Thyroid gland (tissue), 4 donors: Measurements from ENCODE around the gene FSIP1. TPM values are rescaled to one million over a fixed set of nuclear protein-coding genes. Genes with fewer than 3 reads are reported as not detected.

Experiments used
- DNase-seq, 2 donors: peaks; one replicate each; pipeline ENCODE4 v3.0.0-alpha.2; 2019
- H3K27ac ChIP-seq, 3 donors: fragments of 200-600 bp; sonication (generic); 1 replicate in 2 of 3; 2 replicates in 1 of 3; pipeline ENCODE4 v1.5.1; 2016 to 2019; ENCODE audit warnings: mild to moderate bottlenecking in 1 of 3, moderate library complexity in 1 of 3
- H3K27me3 ChIP-seq: fragments of 200-600 bp; sonication (generic); one replicate; pipeline ENCODE4 v1.5.1; 2019
- H3K36me3 ChIP-seq, 2 donors: fragments of 200-600 bp; sonication (generic); one replicate each; pipeline ENCODE4 v1.5.1; 2016 to 2019
- H3K4me1 ChIP-seq, 2 donors: fragments of 200-600 bp; sonication (generic); one replicate each; pipeline ENCODE4 v1.5.1; 2017 to 2019
- H3K4me3 ChIP-seq, 3 donors: fragments of 200-600 bp; sonication (generic); replicated peaks in 1 of 3; 1 replicate in 2 of 3; 2 replicates in 1 of 3; pipeline ENCODE4 v1.5.1; 2016; ENCODE audit warnings: mild to moderate bottlenecking in 1 of 3
- H3K9me3 ChIP-seq: fragments of 200-600 bp; sonication (generic); one replicate; pipeline ENCODE4 v1.5.1; 2017
- POLR2A ChIP-seq, 2 donors: fragments of 450-650 bp; IDR thresholded peaks; one replicate each; pipeline ENCODE4 v1.6.1; 2017; ENCODE audit warnings: antibody characterized with exemption in 2 of 2, mild to moderate bottlenecking in 2 of 2, moderate library complexity in 1 of 2
- WGBS, 2 donors: methylation state at CpG; one replicate each; pipeline ENCODE4 v1.1.5; 2017; 5-methylcytosine and 5-hydroxymethylcytosine counted together
- intact Hi-C: fragments of 100-400 bp; cut with DNase I; formaldehyde crosslinking; loops from one replicate; pipeline ENCODE4 v1.15.1; 2023
- total RNA-seq, 4 donors: library from RNA; depleted of rRNA; stranded (reverse); fragments of >200 nt; gene quantifications; one replicate each; pipeline ENCODE4 v1.2.3, GENCODE V29; 2016
- TF ChIP-seq, protein P1 (sequence below), 6 experiments: fragments of 200-600 bp in 3 of 6; fragments of 450-650 bp in 3 of 6; sonication (generic) in 3 of 6; IDR thresholded peaks; one replicate each; pipeline ENCODE4 v1.5.1; 2016 to 2019; ENCODE audit warnings: antibody characterized with exemption in 6 of 6, mild to moderate bottlenecking in 2 of 6, inconsistent platforms in 1 of 6, moderate library complexity in 1 of 6

The FSIP1 gene
- total RNA-seq, 4 donors from 2014 or later, result 0.94 to 2.5 (median 1.5) TPM

DNA sequence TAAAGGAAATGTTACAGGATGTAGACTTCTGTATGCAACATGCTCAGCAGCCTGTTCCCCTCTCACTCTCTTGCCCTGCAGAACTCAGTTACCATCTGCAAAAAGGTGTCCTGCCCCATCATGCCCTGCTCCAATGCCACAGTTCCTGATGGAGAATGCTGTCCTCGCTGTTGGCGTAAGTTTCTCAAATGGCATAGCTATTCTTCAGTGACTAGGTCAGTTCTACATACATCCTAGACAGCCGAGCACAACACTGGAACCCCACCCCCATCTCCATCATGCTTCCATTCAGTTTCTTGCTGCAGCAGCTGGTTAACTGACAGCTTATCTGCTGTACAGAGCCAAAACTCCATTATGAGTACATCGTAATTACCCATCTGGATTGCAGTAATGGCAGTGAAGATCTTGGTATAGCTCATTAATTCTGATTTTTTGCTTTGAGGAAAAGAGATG, 197.2 kb downstream of the FSIP1 start:
- TF ChIP-seq POLR2A (IDR thresholded peaks at IDR 0.05), result no peak
- TF ChIP-seq, protein P1, sequence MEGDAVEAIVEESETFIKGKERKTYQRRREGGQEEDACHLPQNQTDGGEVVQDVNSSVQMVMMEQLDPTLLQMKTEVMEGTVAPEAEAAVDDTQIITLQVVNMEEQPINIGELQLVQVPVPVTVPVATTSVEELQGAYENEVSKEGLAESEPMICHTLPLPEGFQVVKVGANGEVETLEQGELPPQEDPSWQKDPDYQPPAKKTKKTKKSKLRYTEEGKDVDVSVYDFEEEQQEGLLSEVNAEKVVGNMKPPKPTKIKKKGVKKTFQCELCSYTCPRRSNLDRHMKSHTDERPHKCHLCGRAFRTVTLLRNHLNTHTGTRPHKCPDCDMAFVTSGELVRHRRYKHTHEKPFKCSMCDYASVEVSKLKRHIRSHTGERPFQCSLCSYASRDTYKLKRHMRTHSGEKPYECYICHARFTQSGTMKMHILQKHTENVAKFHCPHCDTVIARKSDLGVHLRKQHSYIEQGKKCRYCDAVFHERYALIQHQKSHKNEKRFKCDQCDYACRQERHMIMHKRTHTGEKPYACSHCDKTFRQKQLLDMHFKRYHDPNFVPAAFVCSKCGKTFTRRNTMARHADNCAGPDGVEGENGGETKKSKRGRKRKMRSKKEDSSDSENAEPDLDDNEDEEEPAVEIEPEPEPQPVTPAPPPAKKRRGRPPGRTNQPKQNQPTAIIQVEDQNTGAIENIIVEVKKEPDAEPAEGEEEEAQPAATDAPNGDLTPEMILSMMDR (IDR thresholded peaks at IDR 0.05), result no peak
- peaks cover 0 to 8% of the 10 kb centered on the region in 2 donors for H3K4me1 ChIP-seq
- no peak overlapping the region for H3K4me3 ChIP-seq
- 96% methylated on average over 4 of the region's 4 CpGs for WGBS, 2 donors
- no peaks in the 10 kb centered on the region for H3K27me3 ChIP-seq
- H3K36me3 ChIP-seq, result peaks cover 8 to 12% of the 10 kb centered on the region in 2 donors
- intact Hi-C loops, result loop anchor here (10.0 kb wide), 1 partner anchor 169 kb away; no protein-coding TSS in a partner anchor
- H3K9me3 ChIP-seq, result no peaks in the 10 kb centered on the region
- no peak overlapping the region for H3K27ac ChIP-seq
- no peak for DNase-seq

GRCh38 chr15:39584662-39585388, 197.8 kb downstream of the FSIP1 start:
- Histone ChIP-seq H3K36me3 (peaks cover 8 to 10% of the 10 kb centered on the region in 2 donors), H3K27ac (no peak overlapping the region), H3K27me3 (no peaks in the 10 kb centered on the region), H3K4me3 (no peak overlapping the region), H3K9me3 (no peaks in the 10 kb centered on the region), H3K4me1 (peaks cover 0 to 8% of the 10 kb centered on the region in 2 donors)
- no peak for DNase-seq
- TF ChIP-seq POLR2A (IDR thresholded peaks at IDR 0.05), result no peak
- TF ChIP-seq, protein P1 (IDR thresholded peaks at IDR 0.05), result no peak
- 86 to 91% methylated on average over 3 of the region's 3 CpGs for WGBS, 2 donors
- intact Hi-C loops, result loop anchor here (5.0 to 10.0 kb wide), 2 partner anchors 170 to 413 kb away; no protein-coding TSS in a partner anchor

DNA sequence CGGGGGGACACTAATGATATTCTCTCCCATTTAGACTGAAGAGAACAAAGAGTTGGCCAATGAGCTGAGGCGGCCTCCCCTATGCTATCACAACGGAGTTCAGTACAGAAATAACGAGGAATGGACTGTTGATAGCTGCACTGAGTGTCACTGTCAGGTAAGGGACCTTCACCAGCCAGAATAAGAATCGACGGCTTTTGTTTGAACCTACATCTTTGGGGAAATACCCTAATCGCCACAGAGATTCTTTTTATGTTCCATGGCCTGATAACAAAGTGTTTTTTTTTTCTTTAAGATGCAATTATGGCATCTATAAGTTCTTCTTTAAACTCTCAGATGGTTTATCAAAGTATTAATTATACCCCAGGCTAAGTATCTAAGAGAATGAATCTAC, 198.4 kb downstream of the FSIP1 start:
- peaks cover 2 to 8% of the 10 kb centered on the region in 2 donors for H3K4me1 ChIP-seq
- 87 to 89% methylated on average over 7 of the region's 7 CpGs for WGBS, 2 donors
- TF ChIP-seq POLR2A (IDR thresholded peaks at IDR 0.05), result no peak
- TF ChIP-seq, protein P1 (IDR thresholded peaks at IDR 0.05), result no peak
- H3K9me3 ChIP-seq, result no peaks in the 10 kb centered on the region
- H3K27ac ChIP-seq, result no peak overlapping the region
- H3K4me3 ChIP-seq, result no peak overlapping the region
- no peaks in the 10 kb centered on the region for H3K27me3 ChIP-seq
- intact Hi-C loops, result loop anchor here (5.0 to 10.0 kb wide), 2 partner anchors 171 to 412 kb away; no protein-coding TSS in a partner anchor
- peaks cover 8 to 10% of the 10 kb centered on the region in 2 donors for H3K36me3 ChIP-seq
- no peak for DNase-seq

- Histone ChIP-seq H3K36me3 (peaks cover 8 to 10% of the 10 kb centered on the region in 2 donors), H3K27ac (no peak overlapping the region), H3K4me3 (no peak overlapping the region), H3K9me3 (no peaks in the 10 kb centered on the region), H3K27me3 (no peaks in the 10 kb centered on the region), H3K4me1 (peaks cover 7 to 8% of the 10 kb centered on the region in 2 donors)
- 93% methylated on average over 13 of the region's 13 CpGs for WGBS, 2 donors
- TF ChIP-seq POLR2A (IDR thresholded peaks at IDR 0.05), result no peak
- TF ChIP-seq, protein P1 (IDR thresholded peaks at IDR 0.05), result peak in 1 of 6 experiments; percentile 18
- intact Hi-C loops, result loop anchor here (5.0 to 10.0 kb wide), 2 partner anchors 171 to 411 kb away; no protein-coding TSS in a partner anchor
- DNase-seq, result no peak
These were observed 198.9 kb downstream of the FSIP1 start for GRCh38 chr15:39583596-39584265.
